Lung microvascular endothelial cell (primary cell): Measurements from ENCODE around the gene RDH5. TPM values are rescaled to one million over a fixed set of nuclear protein-coding genes. Genes with fewer than 3 reads are reported as not detected.

ENCODE experiments used
- DNase-seq, 2 donors: peaks; one replicate each; pipeline versions ENCODE4 v3.0.0 to v3.0.0-alpha.2; 2010; ENCODE audit warnings: low read depth in 2 of 2
- total RNA-seq: library from RNA; depleted of rRNA; stranded (reverse); fragments of >200 nt; gene quantifications from 2 replicates; pipeline ENCODE4 v1.2.1, GENCODE V29; 2014

The RDH5 gene
- total RNA-seq, 1 donor from 2014 or later: 0.40 TPM

- DNase-seq: no peak
These were observed 24.8 kb upstream of the RDH5 start for GRCh38 chr12:55695349-55695748.

- no peak for DNase-seq
These were observed 24.1 kb upstream of the RDH5 start for GRCh38 chr12:55696141-55696540.

GRCh38 chr12:55696796-55697462, 23.3 kb upstream of the RDH5 start:
- no peak for DNase-seq

GRCh38 chr12:55697686-55698085, 22.5 kb upstream of the RDH5 start:
- no peak for DNase-seq

- DNase-seq: no peak
These were observed 21.8 kb upstream of the RDH5 start for GRCh38 chr12:55698241-55698955.

- DNase-seq: no peak
These were observed 21.2 kb upstream of the RDH5 start for GRCh38 chr12:55698965-55699364.

- DNase-seq: no peak
These were observed 20.6 kb upstream of the RDH5 start for GRCh38 chr12:55699471-55700055.

GRCh38 chr12:55700255-55701018, 19.8 kb upstream of the RDH5 start:
- no peak for DNase-seq

- no peak for DNase-seq
These were observed 17.3 kb upstream of the RDH5 start for GRCh38 chr12:55702861-55703260.

GRCh38 chr12:55703288-55703687, 16.9 kb upstream of the RDH5 start:
- DNase-seq: no peak

- no peak for DNase-seq
These were observed 16.1 kb upstream of the RDH5 start for GRCh38 chr12:55703901-55704761.

GRCh38 chr12:55704824-55705718, 15.1 kb upstream of the RDH5 start:
- DNase-seq: no peak

- DNase-seq: no peak
These were observed 14.3 kb upstream of the RDH5 start for GRCh38 chr12:55705782-55706402.

- DNase-seq: no peak
These were observed 13.5 kb upstream of the RDH5 start for GRCh38 chr12:55706568-55707218.

- no peak for DNase-seq
These were observed 12.9 kb upstream of the RDH5 start for GRCh38 chr12:55707219-55707671.

- DNase-seq: no peak
These were observed 12.1 kb upstream of the RDH5 start, which contains the start of gene ITGA7 for GRCh38 chr12:55707841-55708694. TSS of gene ITGA7 (minus strand) at chr12:55707904. CDS start at chr12:55707682, 222 bp downstream.

- no peak for DNase-seq
These were observed 11.4 kb upstream of the RDH5 start for GRCh38 chr12:55708695-55709233.
